ENCODE data around the gene SHB. TPM values are rescaled to one million over a fixed set of nuclear protein-coding genes. Genes with fewer than 3 reads are reported as not detected.

Gene SHB
- total RNA-seq, 1 experiment from 2014 or later = 29.6 TPM

- peak; percentile 97 for TF ChIP-seq CTCF (IDR thresholded peaks at IDR 0.05; ENCODE audit: unreplicated experiment)
- Mint-ChIP-seq H3K4me3 (ENCODE audit: unreplicated experiment) (no peak overlapping the region), H3K36me3 (ENCODE audit: insufficient read depth, unreplicated experiment) (no peaks in the 10 kb centered on the region), H3K27ac (ENCODE audit: low read depth, unreplicated experiment) (no peak overlapping the region), H3K4me1 (ENCODE audit: insufficient read depth, unreplicated experiment) (no peaks in the 10 kb centered on the region), H3K27me3 (ENCODE audit: insufficient read depth, unreplicated experiment) (no peaks in the 10 kb centered on the region), H3K9me3 (ENCODE audit: unreplicated experiment) (no peaks in the 10 kb centered on the region)
- intact Hi-C loops (cut with micrococcal nuclease) = loop anchor here (1.0 to 2.0 kb wide), 4 partner anchors 73 to 275 kb away; no protein-coding TSS in a partner anchor
- ChIA-PET CTCF (interaction anchor here (0.5 to 4.3 kb wide), 67 partner anchors 9 to 606 kb away, joined by 3 to 46 read pairs (median 4); partner anchors contain the start of gene SHB), POLR2A (interaction anchor here (0.7 to 1.0 kb wide), 2 partner anchors 65 to 175 kb away, joined by 3 read pairs; no protein-coding TSS in a partner anchor)
- no TSS peak for BruUV-seq (replicated peaks)
- DNase-seq (ENCODE audit: unreplicated experiment) = peak; percentile 66
Measured at GRCh38 chr9:38088006-38088925, 19.2 kb upstream of the SHB start.

- BruUV-seq (replicated peaks) = no TSS peak
- intact Hi-C loops (cut with micrococcal nuclease) = no loop called here
- CTCF ChIA-PET = interaction anchor here (0.7 to 4.3 kb wide), 17 partner anchors 25 to 314 kb away, joined by 3 to 46 read pairs (median 6); no protein-coding TSS in a partner anchor
Measured at GRCh38 chr9:38086496-38086895, 17.5 kb upstream of the SHB start.

GRCh38 chr9:38085308-38085707 is 16.3 kb upstream of the SHB start:
- no TSS peak for BruUV-seq (replicated peaks)
- no peak for TF ChIP-seq CTCF (IDR thresholded peaks at IDR 0.05; ENCODE audit: unreplicated experiment)
- Mint-ChIP-seq H3K27me3 (ENCODE audit: insufficient read depth, unreplicated experiment) (no peaks in the 10 kb centered on the region), H3K9me3 (ENCODE audit: unreplicated experiment) (no peaks in the 10 kb centered on the region), H3K36me3 (ENCODE audit: insufficient read depth, unreplicated experiment) (no peaks in the 10 kb centered on the region), H3K27ac (ENCODE audit: low read depth, unreplicated experiment) (no peak overlapping the region), H3K4me1 (ENCODE audit: insufficient read depth, unreplicated experiment) (no peaks in the 10 kb centered on the region), H3K4me3 (ENCODE audit: unreplicated experiment) (no peak overlapping the region)
- POLR2A ChIA-PET = no interaction called here
- no peak for DNase-seq (ENCODE audit: unreplicated experiment)
- intact Hi-C loops (cut with micrococcal nuclease) = no loop called here
- CTCF ChIA-PET = interaction anchor here (0.5 to 1.4 kb wide), 5 partner anchors 11 to 1211 kb away, joined by 3 to 5 read pairs (median 3); no protein-coding TSS in a partner anchor

More at GRCh38 chr9:38086496-38086895, 17.5 kb upstream of the SHB start:
- POLR2A ChIA-PET = interaction anchor here (0.9 kb wide), 1 partner anchor 18 kb away, joined by 3 read pairs; no protein-coding TSS in a partner anchor
- Mint-ChIP-seq H3K4me3 (ENCODE audit: unreplicated experiment) (no peak overlapping the region), H3K4me1 (ENCODE audit: insufficient read depth, unreplicated experiment) (no peaks in the 10 kb centered on the region), H3K27ac (ENCODE audit: low read depth, unreplicated experiment) (no peak overlapping the region), H3K9me3 (ENCODE audit: unreplicated experiment) (no peaks in the 10 kb centered on the region), H3K27me3 (ENCODE audit: insufficient read depth, unreplicated experiment) (no peaks in the 10 kb centered on the region), H3K36me3 (ENCODE audit: insufficient read depth, unreplicated experiment) (no peaks in the 10 kb centered on the region)
- no peak for DNase-seq (ENCODE audit: unreplicated experiment)
- TF ChIP-seq CTCF (IDR thresholded peaks at IDR 0.05; ENCODE audit: unreplicated experiment) = no peak

- TF ChIP-seq CTCF (IDR thresholded peaks at IDR 0.05; ENCODE audit: unreplicated experiment) = no peak
- intact Hi-C loops (cut with micrococcal nuclease) = no loop called here
- Mint-ChIP-seq H3K36me3 (ENCODE audit: insufficient read depth, unreplicated experiment) (no peaks in the 10 kb centered on the region), H3K27ac (ENCODE audit: low read depth, unreplicated experiment) (no peak overlapping the region), H3K4me1 (ENCODE audit: insufficient read depth, unreplicated experiment) (no peaks in the 10 kb centered on the region), H3K9me3 (ENCODE audit: unreplicated experiment) (no peaks in the 10 kb centered on the region), H3K4me3 (ENCODE audit: unreplicated experiment) (no peak overlapping the region), H3K27me3 (ENCODE audit: insufficient read depth, unreplicated experiment) (no peaks in the 10 kb centered on the region)
- ChIA-PET CTCF (interaction anchor here (0.6 to 1.4 kb wide), 6 partner anchors 12 to 1211 kb away, joined by 3 to 5 read pairs (median 3); no protein-coding TSS in a partner anchor), POLR2A (interaction anchor here (0.7 kb wide), 1 partner anchor 274 kb away, joined by 4 read pairs; no protein-coding TSS in a partner anchor)
- no TSS peak for BruUV-seq (replicated peaks)
- DNase-seq (ENCODE audit: unreplicated experiment) = no peak
Measured at GRCh38 chr9:38084556-38084880, 15.5 kb upstream of the SHB start.
